ENCODE measurements around the gene ZIC5.

ZIC5 gene

DNA sequence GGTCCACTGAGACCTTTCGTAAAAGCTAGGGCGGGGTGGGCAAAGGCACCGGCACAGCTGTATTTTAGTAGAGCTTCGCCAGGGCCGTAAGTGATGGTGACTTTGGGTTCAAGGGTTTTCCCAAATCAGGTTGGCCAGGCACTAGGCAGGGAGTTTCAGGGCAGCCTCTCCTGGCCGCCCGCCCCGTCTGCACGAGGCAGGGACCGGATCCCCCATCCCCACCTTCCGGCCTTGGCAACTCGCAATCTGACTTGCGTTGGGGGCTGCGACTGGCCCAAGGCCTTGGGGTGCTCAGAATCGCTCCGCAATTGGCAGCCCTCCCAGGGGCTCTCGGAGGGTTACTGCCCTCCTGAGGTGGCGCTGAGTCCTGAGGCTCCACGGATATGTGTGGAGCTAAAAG, 4.1 kb upstream of the ZIC5 start:
- DNase-seq = no peak

DNA sequence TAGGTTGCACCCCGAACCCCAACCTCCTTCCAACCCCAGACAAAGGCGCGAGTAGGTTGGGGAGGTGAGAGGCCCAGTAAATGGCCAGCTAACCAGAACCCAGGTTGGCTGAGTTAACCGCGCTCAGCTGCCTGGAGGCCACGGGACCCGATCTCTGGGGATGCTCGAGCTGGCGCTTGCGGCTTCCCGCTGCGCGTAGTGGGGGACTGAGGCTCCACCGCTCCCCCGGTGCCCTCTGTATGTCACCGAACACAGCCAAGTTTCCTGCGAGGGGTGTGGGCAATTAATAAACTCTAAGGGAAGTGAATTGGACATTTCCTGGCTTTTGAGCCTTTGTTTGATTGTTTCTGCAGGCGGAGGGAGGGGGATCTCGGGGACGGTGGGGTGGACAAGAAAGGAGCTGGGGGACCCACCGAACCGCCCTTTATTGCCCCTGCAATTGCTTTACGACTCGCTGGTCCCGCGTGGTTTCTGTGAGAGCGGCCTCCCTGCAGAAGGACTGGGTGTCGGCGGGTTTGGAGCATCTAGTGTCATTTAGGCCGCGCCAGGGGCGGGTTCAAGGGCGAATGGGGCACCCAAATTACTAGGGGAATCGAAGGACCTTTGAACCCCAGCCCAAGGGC, 3.5 kb upstream of the ZIC5 start:
- DNase-seq = no peak

DNA sequence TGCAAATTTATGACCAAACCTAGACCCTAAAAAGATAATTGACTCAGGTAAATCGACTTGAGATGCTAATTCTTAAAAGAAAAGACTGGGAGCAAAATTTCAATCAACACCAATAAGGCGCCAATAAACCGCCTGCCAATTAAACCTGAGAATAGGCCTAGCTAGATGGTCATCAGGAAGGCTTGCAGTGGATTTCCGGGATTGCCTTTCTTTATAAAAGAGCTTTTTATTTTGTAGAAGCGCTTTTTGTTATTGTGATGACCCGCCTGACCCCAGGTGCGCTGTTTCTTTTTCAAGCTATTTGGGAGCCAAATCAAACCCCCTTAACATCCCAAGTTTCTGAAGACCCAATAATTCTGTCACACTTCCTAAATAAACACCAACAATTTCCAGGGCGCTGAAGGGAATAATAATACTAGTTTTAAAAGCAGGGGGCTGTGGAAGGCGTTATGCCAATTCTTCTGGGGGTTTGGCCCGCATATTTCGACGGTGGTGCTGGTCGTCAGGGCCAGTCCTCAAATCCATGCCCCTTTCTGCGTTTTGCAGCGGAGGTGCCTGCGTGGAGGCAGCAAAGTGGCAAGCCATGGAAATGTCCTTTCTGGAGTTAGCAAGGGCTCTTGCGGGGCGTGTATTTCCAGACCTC, 2.9 kb upstream of the ZIC5 start:
- no peak for DNase-seq

DNA sequence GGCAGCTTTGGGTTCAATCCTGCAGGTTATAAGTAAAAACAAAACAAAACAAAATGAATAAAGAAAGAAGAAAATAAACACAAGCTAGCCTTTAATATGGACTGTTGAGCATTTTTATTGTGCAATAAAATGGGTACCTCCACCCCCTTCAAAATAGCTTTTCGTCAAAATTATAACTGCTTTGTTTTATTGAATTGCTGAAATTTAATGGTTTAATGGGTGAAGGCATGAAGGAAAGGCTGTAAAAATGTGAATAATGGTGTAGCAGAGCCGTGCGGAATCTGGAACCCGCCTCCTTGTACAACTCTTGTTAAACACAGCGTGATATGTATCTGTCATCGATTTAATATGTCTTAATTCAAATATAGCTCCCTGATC, 2.2 kb upstream of the ZIC5 start:
- no peak for DNase-seq

DNA sequence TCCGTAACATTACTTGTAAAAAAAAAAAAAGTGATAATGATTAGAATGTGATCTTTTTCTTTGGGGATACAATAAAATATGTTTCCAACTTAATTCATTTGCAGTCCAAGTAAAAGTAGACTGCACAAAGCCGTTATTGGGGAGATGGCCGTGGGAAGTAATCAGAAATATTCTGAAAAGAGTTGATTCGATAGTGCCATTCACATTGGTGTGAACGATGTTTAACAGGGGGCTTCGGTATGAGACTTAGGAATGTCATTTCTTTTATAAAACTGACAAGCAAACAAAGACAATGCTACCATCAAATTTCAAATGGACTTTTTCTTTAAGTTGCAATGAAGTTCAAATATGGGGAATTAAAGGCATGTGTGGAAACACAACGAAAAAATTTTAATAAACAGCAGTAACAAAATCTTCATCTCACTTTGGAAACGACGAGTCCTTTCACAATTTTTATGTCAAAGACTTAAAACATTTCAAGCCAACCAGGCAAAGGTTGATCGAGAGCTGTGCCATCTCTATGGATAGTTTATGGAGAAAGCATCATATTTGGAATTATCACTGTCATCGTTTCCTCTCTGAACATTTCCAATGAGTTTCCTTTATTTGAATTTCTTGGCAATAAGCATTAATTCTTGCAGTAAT, 1.7 kb upstream of the ZIC5 start:
- no peak for DNase-seq

DNA sequence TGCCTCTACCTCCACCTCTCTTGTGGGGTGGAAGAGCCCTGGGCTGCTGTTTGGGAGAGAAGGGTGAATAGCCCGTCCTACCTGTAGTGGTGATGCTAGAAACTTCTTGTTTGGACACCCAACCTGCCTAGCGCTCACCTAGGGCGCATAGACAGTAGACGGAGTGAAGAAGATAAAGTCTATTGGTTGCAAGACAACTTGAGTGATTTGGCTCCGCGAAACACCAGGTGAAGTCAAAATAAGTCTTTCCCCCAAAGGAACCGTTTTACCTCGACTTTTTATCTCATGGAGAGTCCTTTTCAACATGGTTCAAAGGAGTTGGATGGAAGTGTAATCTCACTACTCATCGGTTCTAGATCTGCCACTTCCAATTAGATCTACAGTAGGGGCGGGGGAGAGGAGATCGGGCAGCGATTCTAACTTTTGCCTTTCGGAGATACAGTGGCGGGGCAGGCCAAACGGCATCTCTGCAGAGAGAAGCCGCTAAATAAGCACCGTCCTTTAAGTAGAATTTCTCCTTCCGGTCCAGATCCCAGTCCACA, 694 bp upstream of the ZIC5 start:
- DNase-seq = no peak

DNA sequence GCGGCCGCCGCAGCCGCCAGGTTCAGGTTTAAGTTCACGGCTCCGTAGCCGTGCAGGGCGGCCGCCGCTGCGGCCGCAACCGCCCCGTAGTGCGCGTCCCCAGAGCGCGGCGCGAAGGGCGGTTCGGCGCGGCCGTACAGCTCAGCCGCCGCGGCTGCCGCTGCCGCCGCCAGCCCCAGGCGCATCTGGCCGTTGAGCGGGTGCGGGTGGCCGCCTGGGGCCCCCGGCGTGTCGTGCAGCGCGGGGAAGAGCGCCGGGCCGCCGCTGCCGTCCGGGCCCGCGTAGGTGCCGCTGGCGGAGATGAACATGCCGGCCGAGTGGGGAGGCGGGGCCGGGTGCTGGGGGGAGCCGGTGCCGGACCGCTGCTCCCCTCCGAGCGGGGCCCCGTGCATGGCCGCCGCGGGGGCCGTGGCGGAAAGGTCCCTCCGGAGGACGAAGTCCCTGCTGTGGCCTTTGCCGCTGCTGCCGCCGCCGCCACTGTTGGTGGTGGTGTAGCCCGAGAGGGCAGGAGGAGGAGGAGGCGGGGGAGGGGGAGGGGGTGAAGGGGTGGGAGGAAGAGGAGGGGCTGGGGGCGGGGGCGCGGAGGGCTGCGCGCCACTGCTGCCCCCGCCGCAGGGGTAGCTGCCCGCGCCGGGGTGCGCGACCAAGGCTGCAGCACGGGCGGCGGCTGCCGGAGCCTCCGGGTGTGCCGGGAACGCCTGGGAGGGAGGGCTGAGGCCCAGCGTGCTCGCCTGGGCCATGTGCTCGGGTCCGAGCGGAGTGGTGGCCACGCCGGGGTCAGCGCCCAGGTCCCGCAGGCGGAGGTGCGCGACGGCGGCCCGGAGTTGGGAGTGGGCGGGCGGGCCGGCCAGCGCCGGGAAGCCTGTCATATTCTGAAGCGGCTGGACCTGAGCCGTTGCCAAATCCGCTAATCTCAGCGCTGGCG, 654 bp downstream of the ZIC5 start:
- peak; percentile 74 for DNase-seq

DNA sequence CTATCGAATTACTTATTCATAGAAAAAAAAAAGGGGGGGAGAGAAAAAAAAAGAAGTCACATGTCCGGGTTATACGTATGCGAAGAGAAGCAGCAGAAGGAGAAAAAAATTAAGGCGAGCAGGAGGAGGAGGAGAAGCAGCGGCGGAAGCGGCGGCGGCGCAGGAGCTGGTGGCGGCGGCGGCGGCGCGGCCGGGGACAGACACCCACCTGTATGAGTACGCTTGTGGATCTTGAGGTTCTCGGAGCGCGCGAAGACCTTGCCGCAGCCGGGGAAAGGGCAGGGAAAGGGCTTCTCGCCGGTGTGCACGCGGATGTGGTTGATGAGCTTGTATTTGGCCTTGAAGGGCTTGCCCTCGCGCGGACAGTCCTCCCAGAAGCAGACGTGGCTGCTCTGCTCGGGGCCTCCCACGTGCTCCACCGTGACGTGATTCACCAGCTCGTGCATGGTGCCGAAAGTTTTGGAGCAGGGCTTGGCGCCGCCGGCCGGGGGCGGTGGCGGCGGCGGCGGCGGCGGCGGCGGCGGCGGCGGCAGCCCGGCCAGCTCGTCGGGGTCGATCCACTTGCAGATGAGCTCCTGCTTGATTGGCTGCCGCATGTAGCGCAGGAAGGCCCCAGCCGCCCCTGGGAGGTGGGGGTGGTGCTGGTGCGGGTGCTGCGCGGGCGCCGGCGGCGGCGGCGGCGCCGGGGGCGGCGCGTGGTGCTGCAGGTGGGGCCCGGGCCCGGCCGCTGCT, 1.5 kb downstream of the ZIC5 start:
- DNase-seq = peak; percentile 64

DNA sequence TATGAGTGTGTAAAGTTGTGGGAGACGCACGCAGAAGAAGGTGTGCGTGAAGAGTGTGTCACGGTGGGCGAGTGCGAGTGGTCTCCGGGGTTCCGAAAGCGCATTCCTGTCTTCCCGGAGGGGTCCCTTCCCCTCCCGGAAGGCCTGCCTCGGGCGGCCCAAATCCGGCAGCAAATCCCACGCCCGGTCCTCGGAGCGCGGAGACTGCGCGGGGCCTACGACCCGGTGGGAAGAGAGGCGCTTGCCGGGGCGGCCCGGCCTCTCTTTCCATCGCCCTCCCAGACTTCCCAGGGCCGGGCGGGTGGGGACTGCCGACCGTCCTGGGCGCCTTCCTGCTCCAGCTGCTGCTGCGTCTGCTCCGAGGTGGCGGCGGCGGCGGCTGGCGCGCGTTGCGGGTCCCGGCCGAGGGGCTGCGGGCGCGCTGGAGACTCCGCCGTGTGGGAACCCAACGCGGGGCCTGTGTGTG, 2.1 kb downstream of the ZIC5 start:
- no peak for DNase-seq

DNA sequence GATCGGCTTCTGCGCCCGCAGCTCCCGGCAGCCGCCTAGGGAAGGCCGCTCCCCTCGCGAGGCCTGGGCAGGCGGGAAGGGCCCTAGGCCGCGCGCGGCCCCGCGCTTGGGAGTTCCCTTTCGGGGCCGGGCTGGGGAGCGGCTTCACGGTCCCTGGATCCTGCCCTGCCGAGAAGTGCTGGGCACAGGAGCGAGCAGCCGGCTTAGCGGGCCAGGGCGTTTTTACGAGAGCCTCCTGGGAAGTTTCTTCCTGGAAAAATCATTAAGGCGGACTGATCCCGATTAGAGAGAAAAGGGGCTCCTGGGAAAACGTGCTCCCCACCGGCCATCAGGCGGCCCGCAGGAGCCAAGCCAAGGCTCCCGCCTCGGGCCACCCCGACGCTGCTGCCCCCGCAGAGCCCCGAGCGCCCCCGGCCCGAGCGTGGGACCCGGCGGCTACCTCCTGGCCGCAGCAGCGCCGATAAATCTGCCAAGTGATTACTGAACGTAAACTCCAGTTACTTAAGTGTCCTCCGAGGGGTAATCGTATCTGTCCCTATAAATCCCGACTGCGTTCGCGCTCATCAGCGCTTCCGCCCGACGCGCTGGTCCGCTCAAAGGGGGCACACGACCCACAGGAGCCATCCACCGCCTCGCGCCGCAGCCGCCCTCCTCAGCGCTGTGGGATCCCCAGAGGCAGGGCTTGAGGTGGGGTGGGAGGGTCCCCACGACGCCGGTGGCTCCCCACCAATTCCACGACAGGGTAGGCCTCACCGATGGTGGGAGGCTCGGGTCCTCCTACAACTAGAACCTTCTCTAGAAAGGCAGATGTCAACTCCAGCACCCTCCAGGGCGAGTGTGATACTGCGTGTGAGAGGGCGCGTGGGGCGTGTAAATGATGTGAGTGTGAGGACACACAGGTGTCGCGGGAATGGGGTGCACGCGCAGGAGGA, 2.8 kb downstream of the ZIC5 start:
- DNase-seq = peak; percentile 58

DNA sequence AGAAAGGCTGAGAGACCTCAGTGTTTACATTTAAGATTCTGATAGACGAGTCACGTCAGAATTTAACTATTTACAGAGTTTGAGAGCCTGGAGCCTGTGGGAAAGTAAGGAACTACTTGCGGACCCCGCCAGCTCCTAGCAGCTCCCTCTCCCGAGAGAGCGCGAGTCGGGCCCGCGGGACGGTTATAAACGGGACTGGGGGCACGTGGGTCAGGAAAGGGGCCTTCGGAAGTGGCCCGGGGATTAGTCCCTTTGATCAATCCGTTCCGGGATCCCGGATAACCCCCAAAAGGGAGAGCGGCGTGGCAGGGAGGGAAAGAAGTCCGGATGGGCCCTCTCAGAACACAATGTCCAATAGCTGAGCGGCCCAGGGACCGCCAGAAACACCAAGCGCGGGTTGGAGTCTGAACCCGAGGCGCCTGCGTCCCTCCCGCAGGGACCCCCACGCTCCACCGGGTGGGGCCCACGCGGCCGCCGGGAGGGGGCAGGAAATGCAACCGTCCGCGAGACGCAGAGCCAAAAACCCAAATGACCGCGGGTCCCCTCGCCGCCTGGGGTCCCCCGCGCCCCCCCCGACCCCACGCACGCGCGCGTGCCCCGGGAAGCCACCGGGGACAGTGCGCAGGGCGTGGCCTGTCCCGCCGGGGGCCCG, 3.6 kb downstream of the ZIC5 start:
- peak; percentile 90 for DNase-seq

DNA sequence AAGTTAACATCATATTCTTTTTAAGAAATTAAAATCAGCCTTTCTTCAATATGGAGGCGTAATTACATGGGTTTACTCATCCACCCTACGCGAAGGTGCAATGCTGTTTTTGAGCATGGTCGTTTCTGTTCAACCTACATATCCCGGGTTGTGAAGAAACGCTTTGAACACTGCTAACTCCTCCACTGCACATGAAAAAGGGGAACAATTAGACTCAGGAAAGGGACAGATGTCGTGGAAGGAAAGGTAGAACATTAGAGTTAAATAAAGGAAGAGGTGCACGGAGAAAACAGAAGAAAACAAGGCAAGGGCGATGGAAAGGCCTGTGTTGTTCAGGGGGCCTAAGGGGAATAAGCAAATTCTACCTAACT, 4.1 kb downstream of the ZIC5 start:
- peak; percentile 95 for DNase-seq

DNA sequence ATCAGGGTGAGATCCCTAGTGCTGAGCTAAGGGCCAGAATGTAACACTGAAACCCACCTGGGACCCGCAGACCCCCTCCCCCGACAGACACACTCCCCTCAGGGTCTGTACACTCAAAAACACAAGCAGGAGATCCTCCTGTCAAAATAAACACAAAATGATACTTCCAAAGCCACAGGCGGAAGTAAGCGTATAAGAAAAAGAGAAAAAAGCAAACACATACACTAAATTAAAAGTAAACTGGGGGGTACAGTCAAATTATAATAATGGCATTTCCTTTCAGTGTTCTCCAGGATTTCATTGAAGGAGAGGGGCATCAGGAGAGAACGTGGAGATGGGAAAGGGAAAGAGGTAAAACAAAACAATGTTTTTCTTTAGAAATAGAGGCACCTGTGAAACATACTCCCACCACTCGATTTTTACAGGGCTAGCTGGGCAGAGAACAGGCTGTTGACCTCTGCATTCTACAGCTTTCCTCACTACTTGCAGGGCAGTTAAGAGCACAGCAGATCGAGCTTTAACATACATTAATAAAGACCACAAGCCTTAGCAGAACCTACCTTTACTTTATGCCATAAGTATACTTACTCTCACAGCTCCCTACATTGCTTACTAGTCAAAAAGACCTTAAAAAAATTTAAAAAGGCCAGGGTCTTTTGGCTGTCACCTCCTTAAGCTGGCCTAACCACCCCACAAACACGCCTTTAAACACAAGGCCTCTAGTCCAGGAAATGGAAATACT, 5.3 kb downstream of the ZIC5 start:
- DNase-seq = peak; percentile 91

DNA sequence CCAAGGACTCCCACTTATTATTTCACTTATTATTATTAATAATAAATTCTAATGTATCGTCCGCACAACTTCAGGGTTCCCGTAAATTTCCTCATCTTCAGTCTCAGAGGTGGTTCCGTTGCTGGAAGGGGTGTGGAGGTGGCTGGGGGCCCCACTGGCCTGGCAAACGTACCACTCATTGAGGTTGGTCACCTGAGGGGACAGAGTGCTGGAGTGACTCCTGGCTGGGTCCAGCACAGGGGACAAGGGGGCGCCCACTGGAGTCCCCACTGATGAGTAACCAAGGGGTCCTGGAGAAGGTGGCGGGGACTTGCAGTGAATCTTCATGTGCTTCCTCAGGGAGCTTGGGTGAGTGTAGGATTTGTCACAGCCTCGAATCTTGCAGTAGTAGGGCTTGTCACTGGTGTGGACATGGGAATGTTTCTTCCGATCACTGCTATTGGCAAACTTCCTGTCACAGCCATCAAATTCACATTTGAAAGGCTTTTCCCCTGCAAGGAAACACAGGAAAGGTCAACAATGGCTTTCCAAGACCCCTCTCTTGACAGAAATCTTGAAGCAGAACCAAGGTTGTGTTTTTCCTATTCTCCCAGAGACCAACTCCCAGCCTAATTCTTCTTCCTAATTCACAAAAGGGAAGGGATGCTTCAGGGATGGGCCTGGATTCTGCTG, 6.1 kb downstream of the ZIC5 start:
- DNase-seq = peak; percentile 69

DNA sequence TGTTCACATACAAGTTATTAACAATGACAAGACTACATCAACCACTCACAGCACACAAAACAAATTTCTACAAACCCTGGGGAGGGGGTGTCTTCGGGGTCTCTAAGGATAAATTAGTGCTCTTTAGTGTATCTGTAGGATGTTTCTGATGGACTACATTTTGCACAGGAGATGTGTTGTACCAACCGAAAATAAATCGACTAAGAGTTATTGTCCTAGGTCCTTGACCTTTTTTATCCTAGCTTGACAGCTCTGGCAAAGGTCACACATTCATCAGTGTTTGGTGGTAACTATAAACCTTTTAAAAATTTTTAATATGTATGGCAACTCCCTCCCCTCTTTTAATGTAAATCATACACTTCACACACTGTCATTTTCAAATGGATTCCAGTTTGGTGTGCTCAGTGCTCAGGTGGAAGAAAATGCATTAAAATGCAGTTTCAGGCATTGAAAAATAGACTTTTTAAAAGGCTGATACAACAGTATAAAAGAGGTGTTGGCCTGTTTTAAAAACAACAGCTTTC, 7.7 kb downstream of the ZIC5 start:
- peak; percentile 81 for DNase-seq

DNA sequence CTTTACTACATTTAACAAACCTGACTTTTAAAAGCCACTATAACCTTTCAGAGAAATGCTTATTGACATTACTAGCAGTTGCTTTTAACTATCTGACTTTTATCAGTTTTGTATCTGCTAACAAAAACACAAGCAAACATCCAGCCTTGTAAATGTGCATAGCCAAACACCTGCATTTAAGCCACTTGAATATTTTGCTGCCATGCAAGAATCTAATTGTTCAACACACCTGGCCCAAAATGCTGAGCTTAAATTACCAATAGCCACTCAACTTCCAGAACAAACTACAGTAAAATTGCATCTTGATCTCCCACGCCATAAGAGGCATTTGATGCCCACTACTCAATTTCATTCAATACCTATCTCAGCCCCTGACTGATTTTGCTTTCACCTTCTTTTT, 9.3 kb downstream of the ZIC5 start:
- DNase-seq = peak; percentile 95

DNA sequence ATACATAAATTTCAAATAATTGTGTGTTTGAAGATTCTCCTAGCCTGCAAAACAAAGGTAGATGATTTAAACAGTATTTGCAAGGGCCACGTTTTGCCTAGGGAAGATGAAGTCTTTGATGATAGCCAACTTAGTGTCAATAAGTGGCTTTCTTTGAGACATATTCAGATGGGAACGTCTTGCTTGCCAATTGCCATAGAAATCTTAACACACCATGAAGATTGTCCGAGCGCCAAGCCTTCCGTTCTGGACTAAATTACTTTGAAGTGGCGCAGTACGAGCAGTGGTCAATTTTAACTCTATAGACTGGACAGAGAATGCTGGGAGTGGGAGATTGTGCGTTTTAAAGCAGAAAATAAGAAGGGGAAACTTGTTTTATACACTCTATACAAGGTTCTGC, 9.9 kb downstream of the ZIC5 start:
- DNase-seq = peak; percentile 86

DNA sequence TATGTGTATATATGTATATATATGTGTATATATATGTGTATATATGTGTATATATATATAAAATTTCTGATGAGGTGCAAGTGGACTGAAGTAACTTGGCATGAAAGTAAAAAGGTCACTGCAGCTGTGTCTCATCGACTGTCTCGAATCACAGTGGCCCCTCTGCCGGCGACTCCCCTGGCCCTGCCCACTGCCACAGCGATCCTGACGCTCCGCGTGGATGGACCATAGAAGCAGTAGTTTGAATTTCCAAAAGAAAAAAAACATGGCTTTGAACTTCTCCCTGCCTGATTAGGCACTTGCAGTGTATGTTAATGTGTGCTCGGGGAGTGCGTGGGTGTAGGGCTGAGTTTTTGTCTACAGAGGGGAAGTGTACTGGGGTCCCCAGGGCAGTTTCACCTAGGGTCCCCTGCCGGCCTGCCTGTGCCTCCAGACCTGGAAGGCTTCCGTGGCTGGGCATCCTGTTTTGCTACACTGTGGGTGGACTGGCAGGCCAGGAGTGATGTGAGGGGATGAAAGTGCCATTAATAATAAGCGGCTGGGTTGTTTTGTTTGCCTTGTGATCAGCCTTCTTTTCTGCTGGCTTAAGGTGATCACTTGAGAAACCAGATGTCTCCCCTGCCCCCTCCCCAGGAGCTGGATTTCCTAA, 10.8 kb downstream of the ZIC5 start:
- peak; percentile 83 for DNase-seq
